Measurements from ENCODE around the gene TSPAN31.

Gene TSPAN31

GRCh38 chr12:57722716-57723629 is 21.9 kb upstream of the TSPAN31 start:
- no peak overlapping the region for H3K4me3 ChIP-seq (ENCODE audit: low read depth, low read length)
- no peak for DNase-seq (ENCODE audit: low read depth)
- no peak for TF ChIP-seq CTCF (IDR thresholded peaks at IDR 0.05; ENCODE audit: insufficient read depth, low read depth, low read length, missing control alignments)

- no peak for TF ChIP-seq CTCF (IDR thresholded peaks at IDR 0.05; ENCODE audit: insufficient read depth, low read depth, low read length, missing control alignments)
- no peak overlapping the region for H3K4me3 ChIP-seq (ENCODE audit: low read depth, low read length)
- no peak for DNase-seq (ENCODE audit: low read depth)
Observed at GRCh38 chr12:57723630-57723962, 21.2 kb upstream of the TSPAN31 start.

GRCh38 chr12:57724003-57724935 is 20.6 kb upstream of the TSPAN31 start:
- TF ChIP-seq CTCF (IDR thresholded peaks at IDR 0.05; ENCODE audit: insufficient read depth, low read depth, low read length, missing control alignments) = no peak
- H3K4me3 ChIP-seq (ENCODE audit: low read depth, low read length) = no peak overlapping the region
- DNase-seq (ENCODE audit: low read depth) = no peak

- DNase-seq (ENCODE audit: low read depth) = no peak
- no peak for TF ChIP-seq CTCF (IDR thresholded peaks at IDR 0.05; ENCODE audit: insufficient read depth, low read depth, low read length, missing control alignments)
- no peak overlapping the region for H3K4me3 ChIP-seq (ENCODE audit: low read depth, low read length)
Observed at GRCh38 chr12:57724936-57725740, 19.7 kb upstream of the TSPAN31 start.

- H3K4me3 ChIP-seq (ENCODE audit: low read depth, low read length) = no peak overlapping the region
- no peak for TF ChIP-seq CTCF (IDR thresholded peaks at IDR 0.05; ENCODE audit: insufficient read depth, low read depth, low read length, missing control alignments)
- no peak for DNase-seq (ENCODE audit: low read depth)
Observed at GRCh38 chr12:57725851-57726150, 19.0 kb upstream of the TSPAN31 start.

- no peak overlapping the region for H3K4me3 ChIP-seq (ENCODE audit: low read depth, low read length)
- DNase-seq (ENCODE audit: low read depth) = no peak
- TF ChIP-seq CTCF (IDR thresholded peaks at IDR 0.05; ENCODE audit: insufficient read depth, low read depth, low read length, missing control alignments) = no peak
Observed at GRCh38 chr12:57726151-57726883, 18.5 kb upstream of the TSPAN31 start.
